Liver (tissue), 9 donors: ENCODE data around the gene DENR. TPM values are rescaled to one million over a fixed set of nuclear protein-coding genes. Genes with fewer than 3 reads are reported as not detected.

Experiments used
- DNase-seq: peaks from one replicate; pipeline ENCODE4 v3.0.0-alpha.2; 2017; ENCODE audit warnings: low spot score
- H3K27ac ChIP-seq, 2 donors: one replicate each; pipeline ENCODE4 v1.7.0; 2013; ENCODE audit warnings: inconsistent platforms in 2 of 2, low read length in 2 of 2, control low read depth in 1 of 2, low read depth in 1 of 2, mild to moderate bottlenecking in 1 of 2
- H3K27me3 ChIP-seq, 4 donors: one replicate each; pipeline versions ENCODE4 v1.6.1 to v1.7.0; 2013; ENCODE audit warnings: low read length in 3 of 4, inconsistent platforms in 1 of 4, mild to moderate bottlenecking in 1 of 4, moderate library complexity in 1 of 4; ENCODE audit not compliant: control insufficient read depth in 4 of 4, insufficient read depth in 4 of 4
- H3K36me3 ChIP-seq, 4 donors: one replicate each; pipeline versions ENCODE4 v1.6.1 to v1.7.0; 2013; ENCODE audit warnings: low read length in 3 of 4, mild to moderate bottlenecking in 3 of 4, low read depth in 1 of 4, moderate library complexity in 1 of 4; ENCODE audit not compliant: control insufficient read depth in 4 of 4, insufficient read depth in 3 of 4
- H3K4me1 ChIP-seq, 4 donors: one replicate each; pipeline versions ENCODE4 v1.6.1 to v1.7.0; 2013; ENCODE audit warnings: low read length in 3 of 4, mild to moderate bottlenecking in 3 of 4, moderate library complexity in 1 of 4; ENCODE audit not compliant: control insufficient read depth in 4 of 4, insufficient read depth in 4 of 4
- H3K4me3 ChIP-seq, 3 donors: one replicate each; pipeline versions ENCODE4 v1.6.1 to v1.7.0; 2013; ENCODE audit warnings: low read length in 3 of 3, control low read depth in 1 of 3, low read depth in 1 of 3, mild to moderate bottlenecking in 1 of 3
- H3K9ac ChIP-seq, 2 donors: one replicate each; pipeline ENCODE4 v1.7.0; 2013; ENCODE audit warnings: low read length in 2 of 2, mild to moderate bottlenecking in 2 of 2, moderate library complexity in 2 of 2, control low read depth in 1 of 2, low read depth in 1 of 2
- H3K9me3 ChIP-seq, 4 donors: one replicate each; pipeline versions ENCODE4 v1.6.1 to v1.7.0; 2013; ENCODE audit warnings: low read length in 3 of 4; ENCODE audit not compliant: control insufficient read depth in 4 of 4
- EGR1 ChIP-seq, 2 donors: IDR thresholded peaks; 2 replicates each; pipeline ENCODE4 v1.6.1; 2016 to 2018; ENCODE audit warnings: antibody characterized with exemption in 2 of 2, low read depth in 2 of 2
- FOXA1 ChIP-seq: IDR thresholded peaks from 2 replicates; pipeline ENCODE4 v1.6.1; 2016; ENCODE audit warnings: antibody characterized with exemption
- FOXA2 ChIP-seq: IDR thresholded peaks from 2 replicates; pipeline ENCODE4 v1.6.1; 2016; ENCODE audit warnings: antibody characterized with exemption
- GABPA ChIP-seq, 2 donors: IDR thresholded peaks in 1 of 2; conservative IDR thresholded peaks in 1 of 2; 2 replicates each; pipeline ENCODE4 v1.6.1; 2016; ENCODE audit warnings: antibody characterized with exemption in 2 of 2, mild to moderate bottlenecking in 1 of 2, moderate library complexity in 1 of 2
- HNF4A ChIP-seq, 2 donors: conservative IDR thresholded peaks; 2 replicates each; pipeline ENCODE4 v1.6.1; 2016; ENCODE audit warnings: antibody characterized with exemption in 2 of 2, mild to moderate bottlenecking in 2 of 2
- HNF4G ChIP-seq: IDR thresholded peaks from 2 replicates; pipeline ENCODE4 v1.6.1; 2016; ENCODE audit warnings: antibody characterized with exemption
- JUND ChIP-seq, 2 donors: IDR thresholded peaks; 2 replicates each; pipeline ENCODE4 v1.6.1; 2016; ENCODE audit warnings: antibody characterized with exemption in 2 of 2
- NR2F2 ChIP-seq: IDR thresholded peaks from 2 replicates; pipeline ENCODE4 v1.6.1; 2016; ENCODE audit warnings: antibody characterized with exemption
- RAD21 ChIP-seq, 2 donors: IDR thresholded peaks; 2 replicates each; pipeline ENCODE4 v1.6.1; 2016; ENCODE audit warnings: antibody characterized with exemption in 2 of 2, mild to moderate bottlenecking in 2 of 2
- RXRA ChIP-seq, 2 donors: IDR thresholded peaks; 2 replicates each; pipeline ENCODE4 v1.6.1; 2017 to 2018; ENCODE audit warnings: antibody characterized with exemption in 2 of 2, mild to moderate bottlenecking in 1 of 2
- SP1 ChIP-seq: IDR thresholded peaks from 2 replicates; pipeline ENCODE4 v1.6.1; 2018; ENCODE audit warnings: antibody characterized with exemption, mild to moderate bottlenecking
- YY1 ChIP-seq: IDR thresholded peaks from 2 replicates; pipeline ENCODE4 v1.6.1; 2016; ENCODE audit warnings: antibody characterized with exemption, mild to moderate bottlenecking
- WGBS: extraction: QIAGEN DNeasy Blood & Tissue Kit; methylation state at CpG from one replicate; pipeline ENCODE4 v1.1.7; 2013; 5-methylcytosine and 5-hydroxymethylcytosine counted together
- polyA plus RNA-seq, 2 donors: library from polyadenylated mRNA; stranded (reverse) in 1 of 2; unstranded in 1 of 2; fragments of 200-250 nt in 1 of 2; fragments of >200 nt in 1 of 2; fragmentation: Nextera tagmentation in 1 of 2; extraction: Ambion mirVana in 1 of 2; gene quantifications; one replicate each; pipeline versions ENCODE4 v1.2.1 to v1.2.3, GENCODE V29; 2013 to 2015
- total RNA-seq, 2 donors: library from RNA; depleted of rRNA; stranded (reverse); fragments of >200 nt; gene quantifications; one replicate each; pipeline ENCODE4 v1.2.3, GENCODE V29; 2014
- TF ChIP-seq, protein P1 (sequence below): fragments of 150-350 bp; IDR thresholded peaks from 2 replicates; pipeline ENCODE4 v1.5.1; 2017; ENCODE audit warnings: improper control_type of control experiment, low read depth, low read length; ENCODE audit not compliant: missing input control
- TF ChIP-seq, protein P2 (sequence below): IDR thresholded peaks from 2 replicates; pipeline ENCODE4 v1.6.1; 2016; ENCODE audit warnings: antibody characterized with exemption, mild to moderate bottlenecking
- TF ChIP-seq, protein P3 (sequence below): IDR thresholded peaks from 2 replicates; pipeline ENCODE4 v1.6.1; 2016; ENCODE audit warnings: antibody characterized with exemption
- donor health status: healthy.
- donor health status: healthy.
- donor health status: healthy.
- donor health status: healthy.
- donor health status: healthy.

The DENR gene
- total and polyA plus RNA-seq, 4 donors = 10.9 to 17.7 (median 15.8) TPM

DNA sequence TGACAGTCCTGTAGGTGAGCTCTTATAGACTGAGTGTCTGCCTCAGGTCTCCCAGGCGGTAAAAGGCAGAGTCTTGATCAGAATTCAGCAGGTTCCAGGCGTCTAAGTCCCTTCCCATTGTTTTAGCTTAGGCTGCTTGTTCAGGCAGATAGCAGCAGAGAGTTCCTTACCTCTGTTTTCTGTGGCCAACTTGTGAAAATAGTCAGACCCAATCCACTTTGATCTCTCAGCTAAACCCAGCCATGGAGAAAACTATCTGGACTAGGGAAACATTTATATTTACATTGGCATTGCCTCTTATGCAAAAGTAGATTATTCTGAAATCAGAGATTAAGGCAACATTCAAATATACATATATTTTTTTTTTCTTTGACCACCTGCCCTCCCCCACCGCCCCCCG, 43.2 kb downstream of the DENR start:
- 85% methylated on average over 4 of the region's 4 CpGs for WGBS
- H3K4me1 ChIP-seq = peaks cover 0 to 3% (median 1%) of the 10 kb centered on the region in 4 donors
- no peak for DNase-seq
- TF ChIP-seq, protein P1, sequence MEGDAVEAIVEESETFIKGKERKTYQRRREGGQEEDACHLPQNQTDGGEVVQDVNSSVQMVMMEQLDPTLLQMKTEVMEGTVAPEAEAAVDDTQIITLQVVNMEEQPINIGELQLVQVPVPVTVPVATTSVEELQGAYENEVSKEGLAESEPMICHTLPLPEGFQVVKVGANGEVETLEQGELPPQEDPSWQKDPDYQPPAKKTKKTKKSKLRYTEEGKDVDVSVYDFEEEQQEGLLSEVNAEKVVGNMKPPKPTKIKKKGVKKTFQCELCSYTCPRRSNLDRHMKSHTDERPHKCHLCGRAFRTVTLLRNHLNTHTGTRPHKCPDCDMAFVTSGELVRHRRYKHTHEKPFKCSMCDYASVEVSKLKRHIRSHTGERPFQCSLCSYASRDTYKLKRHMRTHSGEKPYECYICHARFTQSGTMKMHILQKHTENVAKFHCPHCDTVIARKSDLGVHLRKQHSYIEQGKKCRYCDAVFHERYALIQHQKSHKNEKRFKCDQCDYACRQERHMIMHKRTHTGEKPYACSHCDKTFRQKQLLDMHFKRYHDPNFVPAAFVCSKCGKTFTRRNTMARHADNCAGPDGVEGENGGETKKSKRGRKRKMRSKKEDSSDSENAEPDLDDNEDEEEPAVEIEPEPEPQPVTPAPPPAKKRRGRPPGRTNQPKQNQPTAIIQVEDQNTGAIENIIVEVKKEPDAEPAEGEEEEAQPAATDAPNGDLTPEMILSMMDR = no peak
- TF ChIP-seq RAD21 (IDR thresholded peaks at IDR 0.05) = no peak
- no peak for TF ChIP-seq FOXA1
- TF ChIP-seq RXRA (IDR thresholded peaks at IDR 0.05) = no peak
- no peak for TF ChIP-seq JUND (IDR thresholded peaks at IDR 0.05)
- TF ChIP-seq FOXA2 = no peak
- TF ChIP-seq EGR1 (IDR thresholded peaks at IDR 0.05; ENCODE audit: low read depth in 2 of 2) = no peak
- no peak for TF ChIP-seq SP1
- TF ChIP-seq YY1 = no peak
- TF ChIP-seq HNF4G = no peak
- TF ChIP-seq NR2F2 = no peak
- no peak for TF ChIP-seq HNF4A (conservative IDR thresholded peaks at IDR 0.05)
- H3K9me3 ChIP-seq = no peaks in the 10 kb centered on the region
- H3K36me3 ChIP-seq = no peaks in the 10 kb centered on the region
- no peak overlapping the region for H3K4me3 ChIP-seq
- H3K27ac ChIP-seq = no peak overlapping the region
- H3K9ac ChIP-seq = no peak overlapping the region
- H3K27me3 ChIP-seq = no peaks in the 10 kb centered on the region

DNA sequence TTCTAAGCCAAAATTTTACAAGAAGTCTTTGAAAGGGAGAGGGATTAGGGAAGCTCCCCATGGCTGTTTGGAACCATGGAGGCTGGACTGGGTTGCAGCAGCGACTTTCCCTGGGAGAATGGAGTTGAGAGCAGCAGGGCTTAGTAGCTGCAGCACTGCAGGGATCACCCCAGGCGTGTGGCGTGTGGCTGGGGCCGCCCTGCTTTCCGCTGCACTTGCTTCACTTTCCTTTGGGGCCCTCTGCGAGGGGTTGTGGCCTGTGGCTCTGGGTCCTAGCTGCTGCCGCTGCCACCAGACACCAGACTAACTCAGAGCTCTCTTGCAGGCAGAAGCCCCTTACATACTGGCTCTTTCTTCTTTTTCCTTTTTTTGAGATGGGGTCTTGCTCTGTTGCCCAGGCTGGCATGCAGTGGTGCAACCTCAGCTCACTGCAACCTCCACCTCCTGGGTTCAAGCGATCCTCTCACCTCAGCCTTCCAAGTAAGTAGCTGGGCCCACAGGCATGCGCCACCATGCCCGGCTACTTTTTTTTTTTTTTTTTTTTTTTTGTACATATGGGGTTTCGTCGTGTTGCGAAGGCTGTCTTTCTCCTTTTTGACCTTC, 47.1 kb downstream of the DENR start:
- TF ChIP-seq FOXA2 (no peak), GABPA (IDR thresholded peaks at IDR 0.05 in 1 of 2, conservative IDR thresholded peaks at IDR 0.05 in 1 of 2) (no peak), JUND (IDR thresholded peaks at IDR 0.05) (no peak), RXRA (IDR thresholded peaks at IDR 0.05) (no peak), EGR1 (IDR thresholded peaks at IDR 0.05; ENCODE audit: low read depth in 2 of 2) (no peak), HNF4A (conservative IDR thresholded peaks at IDR 0.05) (no peak), YY1 (no peak)
- TF ChIP-seq, protein P1 = no peak
- TF ChIP-seq, protein P2, sequence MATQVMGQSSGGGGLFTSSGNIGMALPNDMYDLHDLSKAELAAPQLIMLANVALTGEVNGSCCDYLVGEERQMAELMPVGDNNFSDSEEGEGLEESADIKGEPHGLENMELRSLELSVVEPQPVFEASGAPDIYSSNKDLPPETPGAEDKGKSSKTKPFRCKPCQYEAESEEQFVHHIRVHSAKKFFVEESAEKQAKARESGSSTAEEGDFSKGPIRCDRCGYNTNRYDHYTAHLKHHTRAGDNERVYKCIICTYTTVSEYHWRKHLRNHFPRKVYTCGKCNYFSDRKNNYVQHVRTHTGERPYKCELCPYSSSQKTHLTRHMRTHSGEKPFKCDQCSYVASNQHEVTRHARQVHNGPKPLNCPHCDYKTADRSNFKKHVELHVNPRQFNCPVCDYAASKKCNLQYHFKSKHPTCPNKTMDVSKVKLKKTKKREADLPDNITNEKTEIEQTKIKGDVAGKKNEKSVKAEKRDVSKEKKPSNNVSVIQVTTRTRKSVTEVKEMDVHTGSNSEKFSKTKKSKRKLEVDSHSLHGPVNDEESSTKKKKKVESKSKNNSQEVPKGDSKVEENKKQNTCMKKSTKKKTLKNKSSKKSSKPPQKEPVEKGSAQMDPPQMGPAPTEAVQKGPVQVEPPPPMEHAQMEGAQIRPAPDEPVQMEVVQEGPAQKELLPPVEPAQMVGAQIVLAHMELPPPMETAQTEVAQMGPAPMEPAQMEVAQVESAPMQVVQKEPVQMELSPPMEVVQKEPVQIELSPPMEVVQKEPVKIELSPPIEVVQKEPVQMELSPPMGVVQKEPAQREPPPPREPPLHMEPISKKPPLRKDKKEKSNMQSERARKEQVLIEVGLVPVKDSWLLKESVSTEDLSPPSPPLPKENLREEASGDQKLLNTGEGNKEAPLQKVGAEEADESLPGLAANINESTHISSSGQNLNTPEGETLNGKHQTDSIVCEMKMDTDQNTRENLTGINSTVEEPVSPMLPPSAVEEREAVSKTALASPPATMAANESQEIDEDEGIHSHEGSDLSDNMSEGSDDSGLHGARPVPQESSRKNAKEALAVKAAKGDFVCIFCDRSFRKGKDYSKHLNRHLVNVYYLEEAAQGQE = no peak
- TF ChIP-seq, protein P3, sequence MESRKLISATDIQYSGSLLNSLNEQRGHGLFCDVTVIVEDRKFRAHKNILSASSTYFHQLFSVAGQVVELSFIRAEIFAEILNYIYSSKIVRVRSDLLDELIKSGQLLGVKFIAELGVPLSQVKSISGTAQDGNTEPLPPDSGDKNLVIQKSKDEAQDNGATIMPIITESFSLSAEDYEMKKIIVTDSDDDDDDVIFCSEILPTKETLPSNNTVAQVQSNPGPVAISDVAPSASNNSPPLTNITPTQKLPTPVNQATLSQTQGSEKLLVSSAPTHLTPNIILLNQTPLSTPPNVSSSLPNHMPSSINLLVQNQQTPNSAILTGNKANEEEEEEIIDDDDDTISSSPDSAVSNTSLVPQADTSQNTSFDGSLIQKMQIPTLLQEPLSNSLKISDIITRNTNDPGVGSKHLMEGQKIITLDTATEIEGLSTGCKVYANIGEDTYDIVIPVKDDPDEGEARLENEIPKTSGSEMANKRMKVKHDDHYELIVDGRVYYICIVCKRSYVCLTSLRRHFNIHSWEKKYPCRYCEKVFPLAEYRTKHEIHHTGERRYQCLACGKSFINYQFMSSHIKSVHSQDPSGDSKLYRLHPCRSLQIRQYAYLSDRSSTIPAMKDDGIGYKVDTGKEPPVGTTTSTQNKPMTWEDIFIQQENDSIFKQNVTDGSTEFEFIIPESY = no peak
- no peaks in the 10 kb centered on the region for H3K4me1 ChIP-seq
- no peak for DNase-seq
- H3K27me3 ChIP-seq = no peaks in the 10 kb centered on the region
- H3K9me3 ChIP-seq = no peaks in the 10 kb centered on the region
- H3K4me3 ChIP-seq = no peak overlapping the region
- no peak overlapping the region for H3K27ac ChIP-seq
- H3K9ac ChIP-seq = no peak overlapping the region
- no peaks in the 10 kb centered on the region for H3K36me3 ChIP-seq
- 87% methylated on average over 13 of the region's 13 CpGs for whole genome bisulfite sequencing
